Osteocyte (in vitro differentiated cells): ENCODE measurements around the gene XG. TPM values are rescaled to one million over a fixed set of nuclear protein-coding genes. Genes with fewer than 3 reads are reported as not detected.
"Not testable (repeated sequence)": the region's sequence is repeated elsewhere in the genome, so short reads cannot be mapped to it uniquely, and the experiment has no call there.

Experiments used
- DNase-seq: peaks from one replicate; pipeline ENCODE4 v3.0.0; 2021; ENCODE audit warnings: mixed read lengths; ENCODE audit not compliant: unreplicated experiment; ENCODE audit errors: extremely low spot score
- H3K27ac Mint-ChIP-seq: one replicate; pipeline ENCODE4 v1.8.0; 2021; ENCODE audit warnings: mild to moderate bottlenecking, mixed read lengths; ENCODE audit not compliant: unreplicated experiment
- H3K27me3 Mint-ChIP-seq: one replicate; pipeline ENCODE4 v1.8.0; 2021; ENCODE audit warnings: mixed read lengths; ENCODE audit not compliant: unreplicated experiment
- H3K36me3 Mint-ChIP-seq: one replicate; pipeline ENCODE4 v1.8.0; 2021; ENCODE audit warnings: mixed read lengths; ENCODE audit not compliant: unreplicated experiment
- H3K4me1 Mint-ChIP-seq: one replicate; pipeline ENCODE4 v1.8.0; 2021; ENCODE audit warnings: mixed read lengths; ENCODE audit not compliant: unreplicated experiment
- H3K4me3 Mint-ChIP-seq: one replicate; pipeline ENCODE4 v1.8.0; 2021; ENCODE audit warnings: mild to moderate bottlenecking, moderate library complexity, mixed read lengths; ENCODE audit not compliant: unreplicated experiment
- H3K9me3 Mint-ChIP-seq: one replicate; pipeline ENCODE4 v1.8.0; 2021; ENCODE audit warnings: mixed read lengths; ENCODE audit not compliant: unreplicated experiment
- CTCF ChIP-seq: fragments of 200-600 bp; sonication (generic); IDR thresholded peaks from 2 replicates; pipeline ENCODE4 v1.5.0; 2021; ENCODE audit warnings: antibody characterized with exemption, mild to moderate bottlenecking, moderate library complexity
- total RNA-seq: library from RNA; stranded (reverse); gene quantifications from 2 replicates; pipeline ENCODE4 v1.2.1, GENCODE V29; 2021

XG gene
- total RNA-seq, 1 donor from 2014 or later: not detected

- Mint-ChIP-seq H3K9me3 (peaks cover 7% of the 10 kb centered on the region), H3K27me3 (peaks cover 38% of the 10 kb centered on the region), H3K4me3 (no peak overlapping the region), H3K36me3 (no peaks in the 10 kb centered on the region), H3K4me1 (no peaks in the 10 kb centered on the region), H3K27ac (no peak overlapping the region)
- no peak for TF ChIP-seq CTCF
- DNase-seq: no peak
Observed at GRCh38 chrX:2774057-2774456, 22.2 kb downstream of the XG start.

GRCh38 chrX:2774776-2775175 is 22.9 kb downstream of the XG start:
- Mint-ChIP-seq H3K27me3 (peaks cover 38% of the 10 kb centered on the region), H3K4me3 (no peak overlapping the region), H3K36me3 (no peaks in the 10 kb centered on the region), H3K4me1 (no peaks in the 10 kb centered on the region), H3K9me3 (peaks cover 7% of the 10 kb centered on the region), H3K27ac (no peak overlapping the region)
- no peak for TF ChIP-seq CTCF
- DNase-seq: no peak

DNA sequence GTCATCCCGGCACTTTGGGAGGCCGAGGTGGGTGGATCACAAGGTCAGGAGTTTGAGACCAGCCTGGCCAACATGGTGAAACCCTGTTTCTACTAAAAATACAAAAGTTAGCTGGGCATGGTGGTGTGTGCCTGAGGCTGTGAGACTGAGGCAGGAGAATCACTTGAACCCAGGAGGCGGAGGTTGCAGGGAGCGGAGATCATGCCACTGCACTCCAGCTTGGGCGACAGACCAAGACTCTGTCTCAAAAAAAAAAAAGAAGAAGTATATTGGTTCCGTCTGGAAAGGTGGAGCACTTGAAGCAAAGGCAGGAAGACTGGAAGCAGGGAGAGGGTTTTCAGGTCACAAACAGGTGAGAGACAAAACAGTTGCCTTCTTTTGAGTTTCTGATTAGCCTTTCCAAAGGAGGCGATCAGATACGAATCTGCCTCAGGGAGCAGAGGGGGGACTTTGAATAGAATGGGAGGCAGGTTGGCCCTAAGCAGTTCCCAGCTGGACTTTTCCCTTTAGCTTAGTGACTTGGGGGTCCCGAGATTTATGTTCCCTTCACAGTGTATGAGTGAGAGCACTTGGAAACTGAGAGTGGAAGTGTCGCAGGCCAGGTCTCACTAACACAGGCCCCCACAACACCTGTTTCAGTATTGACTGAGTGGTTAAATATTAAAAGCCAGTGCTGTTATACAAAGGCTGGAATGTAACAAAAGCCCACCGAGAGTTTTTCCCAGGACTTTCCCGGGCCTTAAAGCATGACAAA is 28.8 kb downstream of the XG start:
- H3K36me3 Mint-ChIP-seq, H3K4me3 Mint-ChIP-seq, H3K27ac Mint-ChIP-seq, H3K4me1 Mint-ChIP-seq, DNase-seq, H3K9me3 Mint-ChIP-seq: not testable (repeated sequence)
- H3K27me3 Mint-ChIP-seq: peaks cover 33% of the 10 kb centered on the region

- Mint-ChIP-seq H3K27me3 (peaks cover 33% of the 10 kb centered on the region), H3K4me3 (no peak overlapping the region), H3K27ac (no peak overlapping the region), H3K9me3 (no peaks in the 10 kb centered on the region), H3K36me3 (no peaks in the 10 kb centered on the region), H3K4me1 (no peaks in the 10 kb centered on the region)
- DNase-seq: no peak
- no peak for TF ChIP-seq CTCF
Observed at GRCh38 chrX:2781226-2781571, 29.4 kb downstream of the XG start.

DNA sequence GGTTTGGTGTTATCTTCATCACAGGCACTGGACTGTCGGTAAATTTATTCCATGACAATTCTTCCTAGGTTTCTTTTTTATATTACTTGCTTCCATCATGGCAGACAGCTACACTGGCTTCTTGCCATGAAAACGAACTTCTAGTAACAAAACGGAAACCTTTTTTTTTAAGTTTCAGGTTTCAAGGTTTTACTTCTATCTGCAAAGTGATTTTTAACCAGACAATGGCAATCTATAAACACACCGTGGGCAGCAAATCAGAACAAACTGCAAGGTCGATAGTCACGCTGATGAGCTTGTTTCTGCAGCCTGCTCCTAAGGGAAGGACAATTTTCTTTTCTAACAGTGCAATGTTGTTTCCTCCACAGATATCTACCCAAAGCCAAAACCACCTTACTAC is 29.9 kb downstream of the XG start:
- no peak for TF ChIP-seq CTCF
- no peak for DNase-seq
- Mint-ChIP-seq H3K4me1 (no peaks in the 10 kb centered on the region), H3K27me3 (peaks cover 32% of the 10 kb centered on the region), H3K4me3 (no peak overlapping the region), H3K36me3 (no peaks in the 10 kb centered on the region), H3K27ac (no peak overlapping the region), H3K9me3 (no peaks in the 10 kb centered on the region)
